Measurements from ENCODE around the gene SI. TPM values are rescaled to one million over a fixed set of nuclear protein-coding genes. Genes with fewer than 3 reads are reported as not detected.
"Not testable (repeated sequence)": the region's sequence is repeated elsewhere in the genome, so short reads cannot be mapped to it uniquely, and the experiment has no call there.

The SI gene
- total RNA-seq, result not detected

GRCh38 chr3:165078293-165078692 is at the start of gene SI:
Gene SI, minus strand, starts transcription at chr3:165078496. Its CDS starts 2,484 bp downstream, at chr3:165076012.
- no peak for DNase-seq (ENCODE audit: low spot score)

- no peak for DNase-seq (ENCODE audit: low spot score)
These were observed 47.5 kb upstream of the SI start for GRCh38 chr3:165125836-165126235.

- no peak for DNase-seq (ENCODE audit: low spot score)
These were observed 33.1 kb upstream of the SI start for GRCh38 chr3:165111401-165111800.

GRCh38 chr3:165103616-165104015 is 25.3 kb upstream of the SI start:
- no peak for DNase-seq (ENCODE audit: low spot score)

GRCh38 chr3:165082650-165083049 is 4.4 kb upstream of the SI start:
- no peak for DNase-seq (ENCODE audit: low spot score)

- no peak for DNase-seq (ENCODE audit: low spot score)
These were observed 2.9 kb upstream of the SI start for GRCh38 chr3:165081183-165081582.

- no peak for DNase-seq (ENCODE audit: low spot score)
These were observed 2.6 kb downstream of the SI start for GRCh38 chr3:165075695-165076094.

- DNase-seq (ENCODE audit: low spot score), result no peak
These were observed 7.6 kb downstream of the SI start for GRCh38 chr3:165070682-165071081.

- no peak for DNase-seq (ENCODE audit: low spot score)
These were observed 21.8 kb downstream of the SI start for GRCh38 chr3:165056510-165056909.

- no peak for DNase-seq (ENCODE audit: low spot score)
These were observed 38.1 kb downstream of the SI start for GRCh38 chr3:165040186-165040585.

GRCh38 chr3:165011557-165011956 is 66.7 kb downstream of the SI start:
- DNase-seq (ENCODE audit: low spot score), result no peak

- DNase-seq (ENCODE audit: low spot score), result no peak
These were observed 93.3 kb downstream of the SI start for GRCh38 chr3:164984947-164985346.

GRCh38 chr3:164962610-164963009 is 115.7 kb downstream of the SI start:
- no peak for DNase-seq (ENCODE audit: low spot score)

GRCh38 chr3:164952966-164953365 is 125.3 kb downstream of the SI start:
- DNase-seq (ENCODE audit: low spot score), result no peak

- not testable (repeated sequence) for DNase-seq (ENCODE audit: low spot score)
These were observed 126.9 kb downstream of the SI start for GRCh38 chr3:164951403-164951802.

GRCh38 chr3:164940745-164941144 is 137.6 kb downstream of the SI start:
- DNase-seq (ENCODE audit: low spot score), result no peak

GRCh38 chr3:164929642-164930041 is 148.7 kb downstream of the SI start:
- DNase-seq (ENCODE audit: low spot score), result no peak

Other genes with a start within 250 kb of the SI start
- gene SLITRK3, start 117.9 kb upstream of the SI start, total RNA-seq, result 1.2 TPM

All from ureter (tissue), 1 donor.